Measurements from ENCODE around the gene MTX3.
A peak's percentile ranks its signal among the peaks of the same experiment; 100 is the strongest.

The MTX3 gene

GRCh38 chr5:79982136-79982535, 8.9 kb downstream of the MTX3 start:
- DNase-seq, result no peak

- DNase-seq, result no peak
These were observed 14.1 kb downstream of the MTX3 start for GRCh38 chr5:79976759-79977515.

- no peak for DNase-seq
These were observed 15.6 kb downstream of the MTX3 start for GRCh38 chr5:79975422-79975821.

- DNase-seq, result no peak
These were observed 16.2 kb downstream of the MTX3 start for GRCh38 chr5:79974886-79975285.

DNA sequence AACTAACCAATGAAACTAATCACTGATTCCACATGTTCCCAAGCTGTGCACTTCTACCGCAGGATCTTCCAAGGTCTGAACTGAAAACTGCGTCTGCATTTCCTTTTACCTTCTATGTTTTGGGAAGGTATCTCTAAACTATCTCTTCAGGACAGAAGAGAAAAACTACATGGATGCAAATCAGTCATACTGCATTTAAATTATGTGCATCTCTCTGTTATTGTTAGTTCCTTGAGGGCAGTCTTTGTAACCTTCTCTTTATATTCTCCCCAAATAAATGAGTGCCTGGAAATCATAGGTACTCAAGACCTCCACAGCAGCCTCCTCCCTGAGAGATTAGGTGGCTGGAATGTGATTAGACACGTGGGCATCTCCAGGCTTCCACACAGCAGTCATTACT, 17.1 kb downstream of the MTX3 start:
- DNase-seq, result no peak

DNA sequence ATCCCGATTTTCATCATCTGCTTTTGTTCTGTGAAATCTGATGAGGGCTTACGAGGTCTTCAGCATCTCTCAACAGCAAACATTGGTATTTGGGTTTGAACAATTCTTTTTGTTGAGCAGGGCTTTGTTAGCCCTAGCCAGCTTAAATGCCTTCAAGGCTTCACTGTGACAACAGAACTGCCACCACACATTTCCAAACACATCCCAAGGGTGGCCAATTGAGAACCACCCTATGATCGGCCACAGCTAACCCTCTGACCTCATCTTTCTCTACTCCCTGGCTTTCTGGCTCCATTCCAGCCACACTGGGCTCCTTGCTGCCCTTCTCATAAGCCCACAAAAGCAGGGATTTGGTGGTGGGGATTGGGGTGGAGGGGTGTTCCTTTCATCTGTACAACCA, 17.6 kb downstream of the MTX3 start:
- DNase-seq, result no peak

DNA sequence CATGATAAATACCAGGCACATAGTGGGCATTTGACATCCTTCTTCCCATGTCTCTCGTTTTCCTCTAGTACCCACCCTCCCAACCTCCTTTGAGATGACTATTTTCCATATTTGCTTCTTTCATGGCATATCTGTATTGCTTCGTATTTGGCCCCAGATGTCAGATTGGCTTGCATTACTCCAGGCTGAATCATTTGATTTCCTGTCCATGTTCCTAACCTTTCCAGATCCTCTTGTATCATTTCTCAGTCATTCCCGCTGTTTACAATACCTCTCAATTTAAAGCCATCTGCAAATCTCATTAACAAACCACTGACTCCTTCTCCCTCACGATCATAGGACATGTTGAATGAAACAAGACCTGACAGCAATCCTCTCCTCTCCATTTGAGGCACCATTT, 19.9 kb downstream of the MTX3 start:
- no peak for DNase-seq

GRCh38 chr5:79966448-79966847, 24.6 kb downstream of the MTX3 start:
- no peak for DNase-seq

GRCh38 chr5:79964136-79964535, 26.9 kb downstream of the MTX3 start:
- no peak for DNase-seq

DNA sequence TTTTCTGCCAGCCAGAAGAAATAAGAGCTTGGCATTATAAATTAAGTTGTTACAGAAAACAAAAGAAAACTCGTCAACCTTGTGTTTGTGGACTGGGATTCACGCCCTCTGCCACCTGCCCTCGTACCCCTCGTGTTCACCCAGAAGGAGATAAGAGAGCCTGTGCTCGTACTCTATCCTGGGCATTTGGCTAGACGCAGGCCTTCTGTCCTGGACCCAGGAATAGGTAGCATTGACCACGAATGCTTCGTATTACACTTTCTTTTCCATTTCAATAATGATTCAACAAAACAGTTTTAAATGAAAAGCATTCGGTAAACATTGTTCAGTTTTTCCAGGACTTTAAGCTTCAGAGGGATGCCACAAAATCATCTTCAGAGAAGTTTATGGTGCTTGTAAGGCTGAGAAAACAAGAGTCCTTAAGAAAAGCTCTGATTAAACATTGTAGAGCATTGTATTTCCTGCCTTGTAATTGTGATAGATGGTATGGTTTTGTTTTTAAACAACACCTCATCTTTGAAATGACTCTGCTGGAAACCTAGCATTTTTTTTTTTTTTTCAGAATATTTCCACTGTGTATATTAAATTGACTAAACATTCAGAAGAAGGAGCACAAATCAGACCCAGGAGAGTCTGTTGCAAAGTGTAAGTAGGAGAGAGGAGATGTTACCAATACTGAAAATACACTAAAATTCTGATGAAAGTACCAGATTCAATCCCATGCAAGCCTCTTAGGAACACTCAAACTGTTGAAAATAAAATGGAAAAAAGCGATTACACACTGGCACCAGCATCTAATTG, 27.6 kb downstream of the MTX3 start:
- no peak for DNase-seq

DNA sequence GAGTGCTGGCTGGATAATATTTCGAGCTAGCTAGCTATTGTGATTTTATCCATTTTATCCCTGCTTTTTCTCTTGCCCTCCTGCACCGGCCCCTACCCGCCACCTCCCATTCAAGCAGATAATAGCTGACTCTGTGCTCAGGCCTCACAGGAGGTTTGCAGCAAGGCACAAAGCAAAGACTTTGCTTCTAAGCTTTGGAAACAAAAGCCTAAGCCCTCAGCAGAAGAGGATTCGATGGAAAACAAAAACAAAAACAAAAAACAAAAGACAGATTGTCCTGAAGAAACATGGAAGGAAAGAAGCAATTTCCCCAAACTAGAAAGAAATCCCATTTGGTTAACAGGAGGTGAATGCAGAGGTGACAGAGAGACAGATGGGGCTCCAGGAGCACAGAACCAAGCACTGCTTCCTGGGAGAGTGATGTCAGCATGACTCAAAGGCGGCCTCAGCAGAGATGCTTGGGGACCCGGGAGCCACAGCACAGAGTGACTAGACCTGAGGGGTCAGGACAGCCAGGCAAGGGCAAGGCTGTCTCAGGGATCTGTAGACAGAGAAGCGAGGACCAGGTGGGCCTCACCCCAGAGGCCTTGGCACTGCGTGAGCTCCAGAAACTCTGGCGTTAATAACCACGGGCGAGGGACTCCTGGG, 28.4 kb downstream of the MTX3 start:
- peak; percentile 8 for DNase-seq

GRCh38 chr5:79961716-79962574, 29.1 kb downstream of the MTX3 start:
- no peak for DNase-seq

DNA sequence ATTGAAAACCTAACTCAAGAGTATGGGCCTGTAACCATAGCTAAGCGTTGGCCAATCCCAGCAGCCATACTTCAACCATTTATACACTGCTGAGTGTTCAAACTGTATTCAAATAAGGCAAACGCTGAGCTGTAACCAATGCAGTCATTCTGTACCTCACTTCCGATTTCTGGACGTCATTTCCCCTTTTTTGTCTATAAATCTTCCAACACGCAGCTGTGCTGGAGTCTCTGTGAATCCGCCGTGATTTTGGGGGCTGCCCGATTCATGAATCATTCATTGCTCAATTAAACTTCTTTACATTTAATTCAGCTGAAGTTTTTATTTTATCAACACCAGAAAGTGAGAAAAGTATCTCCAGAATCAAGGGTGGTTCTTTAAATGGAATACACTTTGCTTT, 31.7 kb downstream of the MTX3 start:
- no peak for DNase-seq

DNA sequence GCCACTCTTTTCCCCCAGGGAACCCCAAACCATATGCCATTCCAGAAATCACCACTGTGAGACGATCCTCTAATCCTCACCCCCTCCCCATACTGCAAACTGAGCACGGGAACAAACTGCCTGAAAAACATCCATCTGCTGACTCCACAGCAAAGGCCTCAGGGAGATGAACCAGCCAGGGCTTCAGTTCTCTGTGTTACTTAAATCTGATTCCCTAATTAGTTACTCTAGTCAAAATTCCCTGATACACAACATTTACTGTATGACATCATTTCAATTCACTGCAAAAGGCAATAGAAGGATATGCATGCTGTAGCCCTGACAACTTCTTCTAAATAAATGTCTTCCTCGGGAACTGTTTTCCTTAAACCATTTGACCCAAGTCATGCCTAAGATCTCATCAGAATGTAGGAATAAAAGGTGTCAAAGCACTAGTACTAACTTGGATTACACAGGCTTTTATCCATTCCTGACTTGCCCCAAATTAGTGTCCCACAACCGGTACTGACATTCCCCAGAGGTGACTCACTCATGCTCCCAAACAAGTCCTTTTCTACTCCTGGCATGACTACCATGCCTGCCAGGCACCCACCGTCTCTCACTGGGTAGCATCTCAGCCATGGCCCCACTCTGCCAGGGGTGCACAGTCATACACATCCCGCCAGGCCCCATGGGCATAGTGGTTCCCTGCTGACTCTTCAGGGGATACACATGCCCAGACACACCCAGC, 35.0 kb downstream of the MTX3 start:
- DNase-seq, result no peak

- DNase-seq, result no peak
These were observed 35.6 kb downstream of the MTX3 start for GRCh38 chr5:79955356-79955895.

DNA sequence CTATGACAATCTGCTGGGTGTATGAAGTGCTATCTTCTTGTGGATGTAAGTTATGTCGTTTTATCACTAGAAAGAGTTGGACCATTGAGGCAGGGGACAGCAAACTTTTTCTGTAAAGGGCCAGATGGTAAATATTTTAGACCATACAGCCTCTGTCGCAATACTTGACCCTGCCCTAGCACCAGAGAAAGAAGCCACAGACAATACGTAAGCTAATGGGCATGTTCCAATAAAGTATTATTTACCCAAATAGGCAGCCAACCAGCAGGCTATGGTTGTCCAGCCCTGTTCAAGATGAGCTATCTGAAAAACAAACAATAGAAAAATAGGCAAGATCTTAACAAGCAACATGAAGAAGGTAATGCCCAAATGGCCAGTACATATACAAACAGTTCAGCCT, 36.4 kb downstream of the MTX3 start:
- DNase-seq, result no peak

GRCh38 chr5:79947567-79947966, 43.5 kb downstream of the MTX3 start:
- no peak for DNase-seq

DNA sequence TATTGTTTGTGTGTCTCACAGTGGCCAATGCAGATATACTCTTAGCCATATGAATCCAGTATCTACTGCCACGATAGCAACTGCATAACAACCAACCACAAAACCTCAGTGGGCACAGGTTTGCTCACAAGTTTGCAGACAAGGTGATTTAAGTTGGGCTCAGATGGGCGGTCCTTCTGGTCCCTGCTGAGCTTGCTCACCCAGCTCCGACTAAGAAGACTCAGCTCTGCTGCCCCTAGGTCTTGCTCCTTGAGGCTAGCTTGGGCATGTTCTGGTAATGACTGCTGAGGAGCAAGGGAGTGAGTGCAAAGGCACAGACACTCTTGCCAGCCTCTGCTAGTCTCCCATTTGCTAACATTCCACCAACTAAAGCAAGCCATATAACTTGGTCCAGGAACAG, 52.6 kb downstream of the MTX3 start:
- DNase-seq, result no peak

- DNase-seq, result no peak
These were observed 54.3 kb downstream of the MTX3 start for GRCh38 chr5:79936646-79937216.

- DNase-seq, result no peak
These were observed 54.9 kb downstream of the MTX3 start for GRCh38 chr5:79936002-79936645.

- no peak for DNase-seq
These were observed 56.4 kb downstream of the MTX3 start for GRCh38 chr5:79934681-79935080.

Measured in NCI-H2227 treated with DMSO at 0.1 percent for 48 hours (cell line).